GM18520 (cell line): Measurements from ENCODE around the gene NNMT.
"Not testable (repeated sequence)": the region's sequence is repeated elsewhere in the genome, so short reads cannot be mapped to it uniquely, and the experiment has no call there.

Source experiments
- ATAC-seq: cut with Tn5 transposase; IDR thresholded peaks from one replicate; pipeline ENCODE4 v1.9.1; 2021; ENCODE audit not compliant: unreplicated experiment

NNMT gene

GRCh38 chr11:114304969-114305368 lies 8.8 kb downstream of the NNMT start:
- ATAC-seq, result no peak

GRCh38 chr11:114307524-114308203 lies 11.5 kb downstream of the NNMT start:
- no peak for ATAC-seq

GRCh38 chr11:114308689-114309089 lies 12.5 kb downstream of the NNMT start:
- no peak for ATAC-seq

GRCh38 chr11:114309517-114309916 lies 13.3 kb downstream of the NNMT start:
- ATAC-seq, result no peak

- ATAC-seq, result no peak
Measured at GRCh38 chr11:114310095-114310494, 13.9 kb downstream of the NNMT start.

- ATAC-seq, result no peak
Measured at GRCh38 chr11:114311946-114312345, 15.7 kb downstream of the NNMT start.

GRCh38 chr11:114314096-114314495 lies 17.9 kb downstream of the NNMT start:
- no peak for ATAC-seq

GRCh38 chr11:114315749-114316368 lies 19.7 kb downstream of the NNMT start:
- ATAC-seq, result no peak

- no peak for ATAC-seq
Measured at GRCh38 chr11:114316980-114317786, 21.0 kb downstream of the NNMT start.

- no peak for ATAC-seq
Measured at GRCh38 chr11:114317787-114318137, 21.6 kb downstream of the NNMT start.

GRCh38 chr11:114318361-114318760 lies 22.2 kb downstream of the NNMT start:
- ATAC-seq, result no peak

GRCh38 chr11:114319716-114320328 lies 23.6 kb downstream of the NNMT start:
- ATAC-seq, result no peak

- no peak for ATAC-seq
Measured at GRCh38 chr11:114321621-114322257, 25.5 kb downstream of the NNMT start.

- ATAC-seq, result no peak
Measured at GRCh38 chr11:114322934-114323333, 26.7 kb downstream of the NNMT start.

GRCh38 chr11:114326151-114326550 lies 30.0 kb downstream of the NNMT start:
- ATAC-seq, result no peak

- ATAC-seq, result no peak
Measured at GRCh38 chr11:114326776-114327175, 30.6 kb downstream of the NNMT start.

GRCh38 chr11:114330373-114330772 lies 34.2 kb downstream of the NNMT start:
- ATAC-seq, result no peak

GRCh38 chr11:114340311-114341131 lies 44.3 kb downstream of the NNMT start:
- no peak for ATAC-seq

GRCh38 chr11:114341667-114342066 lies 45.5 kb downstream of the NNMT start:
- not testable (repeated sequence) for ATAC-seq

GRCh38 chr11:114342476-114342875 lies 46.3 kb downstream of the NNMT start:
- ATAC-seq, result no peak
